Kidney (tissue), 14 donors: ENCODE measurements around the gene UBASH3A. TPM values are rescaled to one million over a fixed set of nuclear protein-coding genes. Genes with fewer than 3 reads are reported as not detected.

Source experiments
- DNase-seq, 5 donors: peaks; one replicate each; pipeline ENCODE4 v3.0.0-alpha.2; 2013 to 2020
- FAIRE-seq: peaks from 2 replicates; lab custom pipeline; 2012; peaks lifted over from hg19 to GRCh38; lab: Jason Lieb, UNC
- H3K27ac ChIP-seq, 2 donors: one replicate each; pipeline ENCODE4 v1.7.0; 2013; ENCODE audit warnings: low read depth in 2 of 2, low read length in 2 of 2, inconsistent platforms in 1 of 2
- H3K27me3 ChIP-seq: one replicate; pipeline ENCODE4 v1.7.1; 2013; ENCODE audit warnings: low read length, inconsistent platforms; ENCODE audit not compliant: control insufficient read depth, insufficient read depth
- H3K36me3 ChIP-seq, 3 donors: one replicate each; pipeline versions ENCODE4 v1.7.0 to v1.7.1; 2013; ENCODE audit warnings: low read length in 3 of 3, control low read depth in 1 of 3, inconsistent platforms in 1 of 3; ENCODE audit not compliant: insufficient read depth in 3 of 3, control insufficient read depth in 2 of 3
- H3K4me1 ChIP-seq, 3 donors: one replicate each; pipeline versions ENCODE4 v1.7.0 to v1.7.1; 2013; ENCODE audit warnings: low read length in 3 of 3, inconsistent platforms in 1 of 3, low read depth in 1 of 3; ENCODE audit not compliant: control insufficient read depth in 2 of 3, insufficient read depth in 2 of 3
- H3K4me3 ChIP-seq, 3 donors: one replicate each; pipeline versions ENCODE4 v1.7.0 to v1.8.1; 2013; ENCODE audit warnings: low read length in 3 of 3, control low read depth in 1 of 3, inconsistent platforms in 1 of 3
- H3K9ac ChIP-seq, 3 donors: one replicate each; pipeline versions ENCODE4 v1.7.0 to v1.7.1; 2013; ENCODE audit warnings: low read length in 3 of 3, control low read depth in 1 of 3, inconsistent platforms in 1 of 3
- H3K9me3 ChIP-seq, 3 donors: one replicate each; pipeline versions ENCODE4 v1.7.0 to v1.7.1; 2013; ENCODE audit warnings: low read length in 3 of 3, control low read depth in 1 of 3, inconsistent platforms in 1 of 3; ENCODE audit not compliant: control insufficient read depth in 2 of 3, insufficient read depth in 1 of 3
- CTCF ChIP-seq: IDR thresholded peaks from 3 replicates; pipeline ENCODE4 v1.5.1; 2012; ENCODE audit warnings: mild to moderate bottlenecking, moderate library complexity, borderline replicate concordance; ENCODE audit not compliant: insufficient read depth; ENCODE audit errors: extremely low read depth
- intact Hi-C: fragments of 100-400 bp; cut with DNase I; formaldehyde crosslinking; loops from one replicate; pipeline ENCODE4 v1.11.1; 2022
- polyA plus RNA-seq: library from polyadenylated mRNA; stranded (reverse); fragments of 350-450 nt; fragmentation: Illumina TruSeq; extraction: RNeasy Lipid Tissue Mini Kit (QIAGEN cat#74804); gene quantifications from one replicate; pipeline ENCODE4 v1.2.3, GENCODE V29; 2014; ENCODE audit warnings: low read depth, low replicate concordance; ENCODE audit not compliant: insufficient read depth
- total RNA-seq: library from RNA; stranded (reverse); fragmentation: NEBNext Ultra II Directional; extraction: Animal tissue kit (Norgen Biotek cat#: 25700); gene quantifications from one replicate; pipeline ENCODE4 v1.2.1, GENCODE V29; 2021
- donor health status: control.
- donor health status: control.
- donor health status: control.
- donor health status: control.
- donor health status: control.
- donor health status: DM: yes; HTN: yes; CAD: no.
- donor health status: Normal renal cell carcinoma (clear cell type).

The UBASH3A gene
- total and polyA plus RNA-seq, 2 donors from 2014 or later, result 2.7 TPM; not detected in 1

DNA sequence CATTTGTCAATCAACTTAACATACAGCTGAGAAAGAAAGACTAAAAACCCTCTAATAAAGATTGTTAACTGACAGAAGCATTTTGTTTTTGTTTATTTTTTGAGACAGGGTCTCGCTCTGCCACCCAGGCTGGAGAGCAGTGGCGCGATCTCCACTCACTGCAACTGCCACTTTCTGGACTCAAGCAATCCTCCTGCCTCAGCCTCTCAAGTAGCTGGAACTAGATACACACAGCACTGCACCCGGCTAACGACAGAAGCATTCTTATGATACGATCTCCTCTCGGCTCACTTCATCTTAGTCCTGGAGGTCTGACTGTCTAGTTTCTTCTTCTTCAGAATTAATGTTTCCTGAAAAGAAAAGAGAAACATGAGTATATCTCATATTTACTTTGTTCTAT, 68.8 kb downstream of the UBASH3A start:
- Histone ChIP-seq H3K9me3 (no peaks in the 10 kb centered on the region), H3K9ac (no peak overlapping the region), H3K4me1 (peaks cover 0 to 11% (median 7%) of the 10 kb centered on the region in 3 donors), H3K27ac (no peak overlapping the region), H3K27me3 (no peaks in the 10 kb centered on the region), H3K36me3 (no peaks in the 10 kb centered on the region), H3K4me3 (no peak overlapping the region)
- no peak for FAIRE-seq
- intact Hi-C loops, result no loop called here
- TF ChIP-seq CTCF, result no peak
- peak in 1 of 5 donors; percentile 18 for DNase-seq

DNA sequence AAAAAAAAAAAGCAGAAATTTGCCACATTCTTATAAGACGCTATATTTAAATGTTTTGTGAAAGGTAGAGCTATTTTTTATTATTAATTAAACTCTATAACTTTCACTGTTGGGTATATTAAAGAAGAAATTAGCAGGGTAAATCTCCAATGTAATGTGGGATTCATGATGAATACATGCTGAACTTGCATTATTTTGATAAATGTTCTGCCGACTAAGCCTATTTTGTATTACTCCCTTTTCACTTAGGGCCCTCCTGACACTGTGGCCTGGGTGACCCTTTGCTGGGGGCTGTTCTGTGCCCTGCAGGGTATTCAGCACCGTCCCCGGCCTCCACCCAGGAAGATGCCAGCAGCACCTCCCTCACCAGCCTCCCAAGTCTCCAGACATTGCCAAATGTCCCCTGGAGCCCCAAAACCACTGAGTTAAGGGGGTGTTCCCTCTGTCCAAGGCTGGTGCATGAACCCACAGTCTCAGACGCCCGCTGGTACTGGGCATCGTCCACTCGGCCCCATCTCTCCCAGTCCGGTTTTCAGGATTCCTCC, 69.9 kb downstream of the UBASH3A start:
- no peak overlapping the region for H3K4me3 ChIP-seq
- peak overlapping the region in 1 of 2 donors; percentile 14 for H3K27ac ChIP-seq
- peak in 1 of 5 donors; percentile 74 for DNase-seq
- H3K9ac ChIP-seq, result no peak overlapping the region
- intact Hi-C loops, result no loop called here
- no peaks in the 10 kb centered on the region for H3K27me3 ChIP-seq
- H3K9me3 ChIP-seq, result no peaks in the 10 kb centered on the region
- TF ChIP-seq CTCF, result no peak
- H3K36me3 ChIP-seq, result no peaks in the 10 kb centered on the region
- H3K4me1 ChIP-seq, result peaks cover 0 to 11% (median 6%) of the 10 kb centered on the region in 3 donors
- no peak for FAIRE-seq

DNA sequence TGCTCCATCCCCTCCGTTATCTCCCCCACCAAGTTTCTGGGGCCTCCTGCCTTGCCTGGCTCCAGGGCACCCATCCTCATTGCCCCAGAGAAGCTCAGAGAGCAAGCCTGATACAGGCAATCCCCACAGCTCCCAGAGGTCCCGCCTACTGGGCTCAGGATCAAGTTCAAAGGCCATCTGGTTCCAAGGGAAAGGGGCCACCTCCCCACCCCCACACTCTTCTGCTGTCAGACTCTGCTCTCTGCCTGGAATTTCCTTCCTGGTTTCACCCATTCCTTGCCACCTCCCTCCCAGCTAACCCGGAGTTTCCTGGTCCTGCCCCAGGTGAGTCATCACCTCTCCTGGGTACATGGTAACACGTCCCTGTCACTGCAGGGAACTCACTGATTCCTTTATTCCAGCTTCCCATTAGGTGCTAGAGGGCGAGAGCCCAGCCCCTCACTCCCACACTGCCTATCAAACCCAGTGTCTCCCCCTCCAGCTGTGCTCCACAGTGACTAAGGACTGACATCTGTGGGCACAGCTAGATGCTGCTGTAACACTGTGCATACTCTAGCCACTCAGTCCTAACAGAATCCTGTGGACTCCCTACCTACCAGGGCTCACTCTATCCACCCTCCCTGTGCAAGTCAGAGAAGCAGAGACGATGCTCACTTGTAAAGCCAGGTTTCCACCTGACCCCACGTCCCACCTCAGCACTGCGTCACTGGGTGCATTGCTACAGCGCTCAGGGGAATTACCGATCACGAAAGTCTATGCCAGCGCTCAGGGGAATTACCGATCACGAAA, 70.5 kb downstream of the UBASH3A start:
- Histone ChIP-seq H3K27me3 (no peaks in the 10 kb centered on the region), H3K4me1 (peaks cover 0 to 9% (median 4%) of the 10 kb centered on the region in 3 donors), H3K9me3 (no peaks in the 10 kb centered on the region), H3K36me3 (no peaks in the 10 kb centered on the region), H3K9ac (no peak overlapping the region), H3K27ac (peak overlapping the region; percentile 71 to 87), H3K4me3 (no peak overlapping the region)
- TF ChIP-seq CTCF, result no peak
- no peak for FAIRE-seq
- DNase-seq, result peak in 3 of 5 donors; percentile 38 to 93 (median 61)
- intact Hi-C loops, result no loop called here
